Urinary bladder (tissue), 4 donors: ENCODE measurements around the gene BTBD17. TPM values are rescaled to one million over a fixed set of nuclear protein-coding genes. Genes with fewer than 3 reads are reported as not detected.

ENCODE experiments used
- DNase-seq: peaks from one replicate; pipeline ENCODE4 v3.0.0-alpha.2; 2015; ENCODE audit errors: extremely low spot score
- H3K27ac ChIP-seq: one replicate; pipeline ENCODE4 v1.5.1; 2013; ENCODE audit warnings: low read depth, mild to moderate bottlenecking, moderate library complexity
- H3K36me3 ChIP-seq: one replicate; pipeline ENCODE4 v1.6.1; 2013; ENCODE audit warnings: mild to moderate bottlenecking, moderate library complexity; ENCODE audit not compliant: insufficient read depth
- H3K4me1 ChIP-seq: one replicate; pipeline ENCODE4 v1.6.1; 2013; ENCODE audit warnings: mild to moderate bottlenecking, moderate library complexity; ENCODE audit not compliant: insufficient read depth
- H3K4me3 ChIP-seq: one replicate; pipeline ENCODE4 v1.5.1; 2013; ENCODE audit warnings: low read depth, low read length
- WGBS: extraction: QIAGEN DNeasy Blood & Tissue Kit; methylation state at CpG from one replicate; pipeline ENCODE4 v1.1.7; 2013; 5-methylcytosine and 5-hydroxymethylcytosine counted together
- polyA plus RNA-seq: library from polyadenylated mRNA; stranded (reverse); fragments of 200-250 nt; gene quantifications from one replicate; pipeline ENCODE4 v1.2.3, GENCODE V29; 2013
- total RNA-seq: library from RNA; depleted of rRNA; stranded (reverse); fragments of >200 nt; gene quantifications from one replicate; pipeline ENCODE4 v1.2.3, GENCODE V29; 2014
- donor health status: healthy with polysubstance abuse.
- donor health status: healthy.

Gene BTBD17
- total and polyA plus RNA-seq, 2 donors = not detected

DNA sequence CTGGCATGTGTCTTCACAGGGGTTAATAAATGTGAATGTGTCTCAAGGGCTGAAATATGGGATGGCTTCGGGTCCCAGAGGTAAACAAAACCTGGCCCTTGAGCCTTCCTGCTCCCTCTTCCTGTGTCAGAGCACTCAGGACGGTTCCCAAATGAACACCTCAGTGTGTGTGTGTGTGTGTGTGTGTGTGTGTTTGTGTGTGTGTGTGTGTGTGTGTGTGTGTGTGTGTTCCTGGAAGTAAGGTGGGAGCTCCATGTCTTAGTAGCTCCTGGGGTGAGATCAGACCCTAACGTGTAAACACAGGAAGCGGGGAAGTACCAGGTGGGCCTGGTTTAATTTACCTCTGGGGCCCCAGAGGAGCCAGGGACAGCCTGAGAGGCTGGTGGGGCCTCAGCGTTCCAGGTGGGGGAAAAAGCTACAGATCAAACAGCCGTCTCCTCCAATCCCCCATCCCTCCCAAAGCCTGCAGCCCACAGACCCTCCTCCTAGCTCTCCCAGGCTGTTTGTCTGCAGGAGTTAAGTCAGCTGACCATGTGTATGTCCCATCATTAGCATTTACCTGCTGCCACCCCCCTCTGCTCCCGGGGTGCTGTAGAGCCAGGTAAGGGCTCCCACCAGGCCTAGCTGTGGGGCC, 29.5 kb downstream of the BTBD17 start:
- 53% methylated on average over 7 of the region's 7 CpGs for WGBS
- H3K27ac ChIP-seq = no peak overlapping the region
- no peak for DNase-seq
- H3K4me1 ChIP-seq = no peaks in the 10 kb centered on the region
- no peak overlapping the region for H3K4me3 ChIP-seq
- H3K36me3 ChIP-seq = no peaks in the 10 kb centered on the region

DNA sequence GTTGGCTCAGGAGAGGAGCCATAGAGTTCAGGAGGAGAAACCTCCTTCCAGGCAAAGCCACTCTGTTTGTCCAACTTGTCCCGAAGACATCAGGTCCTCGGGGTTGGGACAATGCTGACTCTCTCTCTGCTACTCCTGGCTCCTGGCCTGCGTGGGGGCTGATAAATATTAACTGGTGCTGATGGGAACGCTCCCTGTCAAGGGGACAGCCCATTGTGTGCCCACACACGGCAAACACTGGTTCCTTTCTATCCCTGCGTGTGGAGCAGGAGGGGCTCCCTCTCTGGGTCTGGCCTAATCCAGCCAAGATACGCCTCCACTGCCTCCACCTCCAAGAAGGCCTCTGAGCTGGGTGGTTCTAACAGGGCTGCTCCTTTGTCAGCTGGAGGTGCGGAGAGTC, 31.2 kb downstream of the BTBD17 start:
- Histone ChIP-seq H3K4me1 (no peaks in the 10 kb centered on the region), H3K27ac (no peak overlapping the region), H3K4me3 (no peak overlapping the region), H3K36me3 (no peaks in the 10 kb centered on the region)
- DNase-seq = no peak
- 75% methylated on average over 8 of the region's 8 CpGs for WGBS

DNA sequence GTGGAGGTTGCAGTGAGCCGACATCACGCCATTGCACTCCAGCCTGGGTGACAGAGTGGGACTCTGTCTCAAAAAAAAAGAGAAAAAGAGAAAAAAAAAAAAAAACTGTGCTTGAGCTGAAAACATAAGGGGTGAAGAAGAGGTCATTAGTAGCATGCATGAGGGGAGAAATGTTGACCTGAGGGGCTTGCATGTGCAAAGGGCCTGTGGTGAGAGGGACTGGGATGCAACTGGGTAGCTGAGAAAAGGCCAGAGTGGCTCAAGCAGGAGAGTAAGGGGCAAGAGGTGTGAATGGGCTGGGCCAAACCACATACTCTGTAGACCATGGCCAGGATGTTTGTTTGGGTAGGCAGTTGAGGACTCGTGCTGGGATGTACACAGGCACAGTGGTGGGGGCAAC, 32.3 kb downstream of the BTBD17 start:
- H3K27ac ChIP-seq = no peak overlapping the region
- H3K4me3 ChIP-seq = no peak overlapping the region
- H3K36me3 ChIP-seq = no peaks in the 10 kb centered on the region
- DNase-seq = no peak
- no peaks in the 10 kb centered on the region for H3K4me1 ChIP-seq
- 86% methylated on average over 3 of the region's 3 CpGs for WGBS

DNA sequence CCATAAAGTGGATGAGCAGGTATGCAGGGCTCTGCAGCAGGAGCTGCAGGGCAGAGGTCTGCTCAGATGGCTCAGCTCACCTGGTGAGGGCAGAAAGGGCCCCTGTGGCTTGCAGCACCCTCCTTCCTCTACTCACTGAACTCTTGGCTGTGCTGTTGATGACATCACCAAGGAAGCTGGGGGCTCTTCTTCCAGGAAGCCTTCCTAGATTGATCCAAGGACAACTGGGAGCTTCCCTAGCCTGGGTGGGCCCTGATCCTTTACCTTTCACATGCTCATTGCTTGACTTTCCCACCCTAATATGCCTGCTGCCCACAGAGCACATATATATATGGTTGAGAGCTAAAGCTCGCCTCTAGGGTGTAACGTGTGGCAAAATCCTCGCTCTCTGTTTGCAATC, 33.2 kb downstream of the BTBD17 start:
- Histone ChIP-seq H3K36me3 (no peaks in the 10 kb centered on the region), H3K27ac (no peak overlapping the region), H3K4me3 (no peak overlapping the region), H3K4me1 (no peaks in the 10 kb centered on the region)
- no peak for DNase-seq
- WGBS = 91% methylated on average over 3 of the region's 3 CpGs

DNA sequence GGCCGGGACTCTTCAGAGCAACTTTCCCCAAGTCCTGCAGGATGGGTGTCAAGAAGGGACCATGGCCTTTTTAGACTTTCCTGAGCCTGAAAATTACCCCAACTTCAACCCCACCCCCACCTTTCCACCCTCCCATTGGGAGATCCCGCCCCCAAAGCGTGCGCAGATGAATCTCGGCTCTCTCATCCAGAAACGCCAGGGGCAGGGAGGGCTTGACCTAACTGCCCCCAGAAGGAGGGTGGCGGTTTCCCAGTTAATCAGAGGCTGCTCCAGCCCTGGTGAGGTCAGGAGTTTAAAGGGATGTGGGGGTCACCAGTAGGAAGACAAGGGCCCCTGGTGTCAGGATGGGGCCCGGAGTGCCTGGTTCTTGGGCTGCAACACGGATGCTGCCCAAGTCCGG, 35.2 kb downstream of the BTBD17 start:
- Histone ChIP-seq H3K4me3 (peak overlapping the region; percentile 23), H3K36me3 (no peaks in the 10 kb centered on the region), H3K27ac (no peak overlapping the region), H3K4me1 (no peaks in the 10 kb centered on the region)
- 26% methylated on average over 10 of the region's 10 CpGs for WGBS
- no peak for DNase-seq

DNA sequence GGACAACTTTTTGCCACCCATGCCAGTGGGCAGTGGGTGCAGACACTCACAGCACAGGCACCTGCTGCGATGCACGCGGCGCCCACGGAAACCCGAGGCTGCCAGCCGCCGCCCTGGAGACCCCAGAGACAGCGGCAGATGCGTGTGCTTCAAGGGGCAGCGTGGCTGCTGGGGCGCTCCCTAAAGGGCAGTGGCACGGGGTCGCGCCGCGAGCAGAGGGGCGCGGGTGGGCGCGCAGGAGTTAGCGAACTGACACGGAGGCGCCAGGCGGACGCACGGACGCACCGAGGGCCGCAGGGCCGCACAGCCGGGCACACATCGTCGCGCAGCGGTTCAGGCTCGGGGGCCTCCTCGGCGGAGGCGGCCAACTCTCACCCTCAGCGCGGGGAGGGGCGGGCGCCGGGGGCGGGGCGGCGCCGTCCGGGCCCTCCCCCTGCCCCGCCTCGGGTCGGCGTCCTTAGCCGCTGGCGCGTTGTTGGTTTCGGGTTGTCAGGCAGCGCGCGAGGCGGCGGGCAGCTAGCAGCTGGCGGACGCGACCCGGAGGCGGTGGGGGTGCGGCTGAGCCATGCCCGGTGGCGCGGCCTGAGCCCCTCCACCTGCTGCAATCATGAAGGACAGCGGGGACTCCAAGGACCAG, 35.8 kb downstream of the BTBD17 start, which contains the start of gene KIF19:
KIF19 (plus strand) TSS at position 484 of the 637 bp plus-strand sequence; CDS start at position 608, 124 bp downstream.
- DNase-seq = no peak
- 3% methylated on average over 73 of the region's 73 CpGs for WGBS
- H3K4me3 ChIP-seq = peak within 1 kb of the TSS; percentile 23
- H3K27ac ChIP-seq = no peak within 1 kb of the TSS
- H3K36me3 ChIP-seq = no peaks in the 10 kb centered on the region
- H3K4me1 ChIP-seq = no peaks in the 10 kb centered on the region

DNA sequence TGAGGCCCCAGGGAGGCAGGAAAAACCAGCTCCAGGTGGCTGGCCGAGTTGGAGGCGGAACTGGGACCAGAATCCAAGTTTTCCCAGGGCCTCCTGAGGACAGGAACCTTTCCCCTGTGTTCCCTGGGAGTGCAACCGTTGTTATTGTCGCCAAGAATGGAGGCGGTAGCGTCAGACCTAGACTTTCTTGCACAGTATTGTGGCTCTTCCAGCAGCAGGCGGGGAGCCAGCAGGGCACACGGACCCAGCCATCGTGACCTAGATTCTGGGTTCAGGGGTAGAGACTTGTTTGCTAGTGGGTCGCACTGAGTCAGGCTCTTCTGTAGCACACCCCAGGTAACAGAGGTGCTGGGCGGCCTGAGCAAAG, 36.3 kb downstream of the BTBD17 start:
- WGBS = 32% methylated on average over 11 of the region's 11 CpGs
- DNase-seq = no peak
- H3K4me1 ChIP-seq = no peaks in the 10 kb centered on the region
- H3K27ac ChIP-seq = no peak overlapping the region
- no peaks in the 10 kb centered on the region for H3K36me3 ChIP-seq
- H3K4me3 ChIP-seq = peak overlapping the region; percentile 23

DNA sequence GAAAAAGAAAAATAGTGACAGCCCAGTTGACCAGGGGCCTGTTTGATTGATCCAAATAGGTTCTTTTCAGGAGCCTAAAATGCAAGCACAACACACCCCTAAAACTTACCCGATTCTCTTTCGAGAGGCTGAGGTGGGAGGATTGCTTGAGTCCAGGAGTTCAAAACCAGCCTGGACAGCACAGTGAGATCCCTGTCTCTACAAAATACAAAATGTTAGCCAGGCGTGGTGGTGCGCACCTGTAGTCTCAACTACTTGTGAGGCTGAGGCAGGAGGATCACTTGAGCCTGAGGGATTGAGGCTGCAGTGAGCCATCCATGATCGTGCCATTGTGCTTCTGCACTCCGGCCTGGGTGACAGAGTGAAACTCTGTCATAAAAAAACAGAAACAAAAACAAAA, 37.1 kb downstream of the BTBD17 start:
- DNase-seq = no peak
- no peak overlapping the region for H3K4me3 ChIP-seq
- no peak overlapping the region for H3K27ac ChIP-seq
- no peaks in the 10 kb centered on the region for H3K36me3 ChIP-seq
- H3K4me1 ChIP-seq = no peaks in the 10 kb centered on the region
- WGBS = 94% methylated on average over 6 of the region's 6 CpGs

DNA sequence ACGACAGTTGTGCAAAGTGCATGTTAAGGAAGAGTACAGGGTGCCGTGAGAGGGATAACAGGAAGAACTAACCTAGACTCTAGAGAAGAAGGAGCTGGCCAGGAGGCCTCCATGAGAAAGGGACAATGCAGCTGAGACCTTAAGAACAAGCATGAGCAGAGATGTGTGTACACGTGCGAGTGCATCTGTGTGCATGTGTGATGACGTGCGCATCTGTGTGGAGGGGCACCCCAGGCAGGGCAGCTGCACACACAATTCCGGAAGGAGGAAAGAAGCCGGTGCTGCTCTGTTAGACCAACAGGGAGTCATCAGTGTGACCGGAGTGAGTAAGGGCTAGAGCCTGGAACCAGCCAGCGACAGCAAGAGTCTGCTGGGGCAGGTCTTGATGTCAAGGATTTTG, 43.3 kb downstream of the BTBD17 start:
- H3K4me3 ChIP-seq = no peak overlapping the region
- H3K27ac ChIP-seq = no peak overlapping the region
- no peaks in the 10 kb centered on the region for H3K36me3 ChIP-seq
- DNase-seq = no peak
- no peaks in the 10 kb centered on the region for H3K4me1 ChIP-seq
- WGBS = 83% methylated on average over 10 of the region's 10 CpGs

DNA sequence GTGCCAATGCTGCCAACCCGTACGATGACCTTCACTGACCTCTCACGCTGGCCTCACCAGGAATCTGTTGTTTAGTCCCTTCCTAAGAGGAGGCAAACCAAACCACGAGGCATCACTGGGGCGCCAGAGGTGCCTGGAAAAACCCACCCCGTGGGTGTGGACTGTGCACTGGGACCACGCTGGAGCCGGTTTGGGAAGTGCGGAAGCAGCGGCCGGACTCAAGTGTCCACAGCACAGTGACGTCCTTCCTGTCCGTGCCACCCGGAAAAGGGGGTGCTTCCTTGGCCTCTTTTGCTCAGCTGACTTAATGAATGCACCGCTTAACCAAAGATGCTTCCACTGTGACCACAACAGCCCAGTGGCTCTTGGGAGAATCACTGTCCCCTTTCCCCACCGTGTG, 44.6 kb downstream of the BTBD17 start:
- DNase-seq = no peak
- Histone ChIP-seq H3K4me3 (no peak overlapping the region), H3K4me1 (no peaks in the 10 kb centered on the region), H3K27ac (no peak overlapping the region), H3K36me3 (no peaks in the 10 kb centered on the region)
- 70% methylated on average over 16 of the region's 16 CpGs for WGBS

DNA sequence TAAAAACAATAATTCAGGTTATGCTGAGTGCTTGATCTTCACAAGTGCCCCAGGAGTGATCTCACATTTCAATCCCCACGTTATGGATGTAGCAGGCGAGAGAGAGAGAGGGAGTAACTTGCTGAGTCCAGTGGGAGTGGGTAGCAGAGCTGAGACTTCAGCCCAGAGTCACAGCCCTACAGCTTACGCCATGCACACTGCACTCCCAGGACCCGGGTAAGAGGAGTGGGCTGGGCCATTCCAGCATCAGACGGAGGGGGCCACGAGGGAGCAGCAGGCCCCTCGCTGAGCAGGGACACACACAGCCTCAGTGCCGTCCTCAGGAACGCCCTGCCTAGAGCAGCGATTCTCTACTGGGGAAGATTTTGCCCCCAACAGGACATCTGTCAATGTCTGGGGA, 45.4 kb downstream of the BTBD17 start:
- Histone ChIP-seq H3K36me3 (no peaks in the 10 kb centered on the region), H3K27ac (no peak overlapping the region), H3K4me3 (no peak overlapping the region), H3K4me1 (no peaks in the 10 kb centered on the region)
- WGBS = 47% methylated on average over 10 of the region's 10 CpGs
- DNase-seq = no peak

DNA sequence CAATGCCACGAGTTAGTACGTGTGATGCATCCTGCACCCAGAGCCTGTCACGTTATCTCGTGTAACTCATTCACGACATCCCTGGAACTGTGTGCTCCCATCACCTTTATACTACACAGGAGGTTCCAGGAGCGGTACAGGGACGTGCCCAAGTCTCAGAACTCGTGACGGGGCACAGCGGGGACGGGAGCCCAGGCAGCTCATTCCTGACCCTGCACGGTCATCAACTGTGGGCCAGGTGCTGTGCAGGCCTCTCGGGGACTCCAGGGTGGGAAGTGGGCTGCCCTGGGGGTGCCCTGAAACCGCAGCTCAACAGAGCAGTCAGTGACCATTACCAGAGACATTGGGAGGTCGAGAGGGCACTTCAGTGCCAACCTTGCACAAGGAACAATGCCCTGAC, 46.8 kb downstream of the BTBD17 start:
- DNase-seq = no peak
- Histone ChIP-seq H3K36me3 (no peaks in the 10 kb centered on the region), H3K4me3 (no peak overlapping the region), H3K27ac (no peak overlapping the region), H3K4me1 (no peaks in the 10 kb centered on the region)
- 78% methylated on average over 15 of the region's 15 CpGs for WGBS

DNA sequence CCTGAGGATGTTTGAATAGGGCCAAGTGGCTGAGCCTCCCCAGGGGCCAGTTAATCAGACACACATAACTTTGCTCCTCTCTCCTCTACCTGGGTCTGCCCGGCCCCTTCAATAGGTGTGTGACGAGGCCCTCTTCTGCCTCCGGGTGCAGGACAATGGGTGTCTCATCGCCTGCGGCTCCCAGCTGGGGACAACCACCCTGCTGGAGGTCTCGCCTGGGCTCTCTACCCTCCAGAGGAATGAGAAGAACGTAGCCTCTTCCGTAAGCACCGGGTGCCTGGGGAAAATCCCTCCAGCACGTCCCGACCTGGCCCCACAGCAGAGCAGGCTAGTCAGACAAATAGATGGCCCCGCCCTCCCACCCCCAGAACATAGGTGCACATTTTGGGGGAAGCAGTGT, 51.8 kb downstream of the BTBD17 start:
- H3K4me3 ChIP-seq = no peak overlapping the region
- no peaks in the 10 kb centered on the region for H3K4me1 ChIP-seq
- H3K36me3 ChIP-seq = no peaks in the 10 kb centered on the region
- DNase-seq = no peak
- WGBS = 65% methylated on average over 12 of the region's 12 CpGs
- H3K27ac ChIP-seq = no peak overlapping the region

DNA sequence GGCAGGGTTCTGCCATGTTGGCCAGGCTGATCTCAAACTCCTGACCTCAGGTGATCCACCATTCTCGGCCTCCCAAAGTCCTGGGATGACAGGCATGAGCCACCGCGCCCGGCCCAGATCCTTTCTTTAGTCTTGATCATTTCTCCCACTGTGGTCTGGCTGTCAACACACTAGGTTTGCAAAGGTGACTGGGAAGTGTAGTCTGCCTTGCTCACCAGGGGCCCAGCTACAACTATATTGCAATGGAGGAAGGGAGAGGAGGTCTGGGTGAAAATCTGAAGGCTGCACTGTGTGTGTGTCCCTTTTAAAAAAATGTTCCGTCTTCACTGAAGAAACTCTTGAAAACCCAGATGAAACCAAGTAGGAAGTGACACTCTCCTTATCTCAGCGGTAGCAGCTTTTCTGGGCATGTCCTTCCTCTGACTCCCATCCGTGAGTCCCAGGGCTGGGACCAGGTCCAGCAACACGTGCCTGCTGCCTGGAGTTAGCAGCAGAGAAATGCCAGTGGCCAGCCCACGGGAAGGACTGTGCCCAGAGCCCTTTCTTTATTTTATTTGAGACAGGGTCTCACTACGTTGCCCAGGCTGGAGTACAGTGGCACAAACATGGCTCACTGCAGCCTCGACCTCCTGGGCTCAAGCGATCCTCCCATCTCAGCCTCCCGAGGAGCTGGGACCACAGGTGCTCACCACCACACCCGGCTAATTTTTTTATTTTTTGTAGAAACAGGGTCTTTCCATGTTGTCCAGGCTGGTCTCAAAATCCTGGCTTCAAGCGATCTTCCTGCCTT, 53.5 kb downstream of the BTBD17 start:
- Histone ChIP-seq H3K27ac (no peak overlapping the region), H3K36me3 (no peaks in the 10 kb centered on the region), H3K4me1 (no peaks in the 10 kb centered on the region), H3K4me3 (no peak overlapping the region)
- no peak for DNase-seq
- 61% methylated on average over 15 of the region's 15 CpGs for WGBS
